Esophagus squamous epithelium (tissue), 4 donors: ENCODE measurements around the gene HOXD4.

Source experiments
- POLR2A ChIP-seq, 4 donors: fragments of 450-650 bp; IDR thresholded peaks; one replicate each; pipeline ENCODE4 v1.6.1; 2017; ENCODE audit warnings: antibody characterized with exemption in 4 of 4, mild to moderate bottlenecking in 4 of 4, moderate library complexity in 3 of 4
- TF ChIP-seq, protein P1 (sequence below), 6 experiments: fragments of 450-650 bp in 4 of 6; fragments of 200-600 bp in 2 of 6; sonication (generic) in 2 of 6; IDR thresholded peaks; one replicate each; pipeline ENCODE4 v1.5.1; 2016 to 2019; ENCODE audit warnings: antibody characterized with exemption in 6 of 6, mild to moderate bottlenecking in 4 of 6, moderate library complexity in 4 of 6

DNA sequence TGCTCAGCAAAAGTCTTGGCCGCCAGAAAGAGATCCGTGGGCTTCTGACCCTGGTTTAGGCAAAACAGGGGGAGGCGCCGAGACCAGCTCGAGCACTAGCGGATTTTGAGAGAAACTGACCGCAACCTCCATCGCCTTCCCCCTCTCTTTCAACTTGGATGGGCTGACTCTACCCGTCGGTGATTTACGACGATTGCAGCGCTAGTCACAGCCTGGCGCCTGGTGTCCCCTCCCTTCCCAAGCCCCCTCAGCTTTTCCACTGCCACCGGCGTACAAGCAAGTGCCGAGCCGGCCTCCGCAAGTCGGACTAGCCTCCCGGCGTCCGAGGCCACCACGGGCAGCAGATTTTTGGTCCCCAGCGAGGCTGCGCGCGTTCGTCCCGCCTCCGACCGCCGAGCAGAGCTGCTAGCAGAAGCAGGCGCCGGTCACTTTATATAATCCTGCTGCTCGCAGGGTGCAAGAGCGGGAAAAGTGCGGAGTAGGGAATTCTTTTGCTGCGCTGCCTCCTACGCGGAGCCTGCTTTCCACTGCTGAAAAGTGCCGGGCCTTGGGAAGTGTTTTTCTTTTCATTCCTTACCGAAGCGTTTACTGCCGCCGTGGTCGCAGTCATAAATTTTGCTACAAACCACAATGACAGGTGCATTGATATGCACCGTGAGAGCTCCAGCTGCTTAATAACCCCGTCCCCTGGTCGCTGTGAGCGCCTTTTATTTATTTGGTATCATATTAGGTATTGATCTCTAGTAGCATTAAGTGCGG lies 13.4 kb downstream of the HOXD4 start:
- TF ChIP-seq, protein P1, sequence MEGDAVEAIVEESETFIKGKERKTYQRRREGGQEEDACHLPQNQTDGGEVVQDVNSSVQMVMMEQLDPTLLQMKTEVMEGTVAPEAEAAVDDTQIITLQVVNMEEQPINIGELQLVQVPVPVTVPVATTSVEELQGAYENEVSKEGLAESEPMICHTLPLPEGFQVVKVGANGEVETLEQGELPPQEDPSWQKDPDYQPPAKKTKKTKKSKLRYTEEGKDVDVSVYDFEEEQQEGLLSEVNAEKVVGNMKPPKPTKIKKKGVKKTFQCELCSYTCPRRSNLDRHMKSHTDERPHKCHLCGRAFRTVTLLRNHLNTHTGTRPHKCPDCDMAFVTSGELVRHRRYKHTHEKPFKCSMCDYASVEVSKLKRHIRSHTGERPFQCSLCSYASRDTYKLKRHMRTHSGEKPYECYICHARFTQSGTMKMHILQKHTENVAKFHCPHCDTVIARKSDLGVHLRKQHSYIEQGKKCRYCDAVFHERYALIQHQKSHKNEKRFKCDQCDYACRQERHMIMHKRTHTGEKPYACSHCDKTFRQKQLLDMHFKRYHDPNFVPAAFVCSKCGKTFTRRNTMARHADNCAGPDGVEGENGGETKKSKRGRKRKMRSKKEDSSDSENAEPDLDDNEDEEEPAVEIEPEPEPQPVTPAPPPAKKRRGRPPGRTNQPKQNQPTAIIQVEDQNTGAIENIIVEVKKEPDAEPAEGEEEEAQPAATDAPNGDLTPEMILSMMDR (IDR thresholded peaks at IDR 0.05) = no peak
- no peak for TF ChIP-seq POLR2A (IDR thresholded peaks at IDR 0.05)
